Measurements from ENCODE around the gene AIMP1.
A peak's percentile ranks its signal among the peaks of the same experiment; 100 is the strongest.
"Not testable (repeated sequence)": the region's sequence is repeated elsewhere in the genome, so short reads cannot be mapped to it uniquely, and the experiment has no call there.

Gene AIMP1

GRCh38 chr4:106316773-106317409, 541 bp downstream of the AIMP1 start:
- TF ChIP-seq CTCF (IDR thresholded peaks at IDR 0.05; ENCODE audit: low read depth, low read length, missing control alignments), result no peak
- DNase-seq (ENCODE audit: extremely low read depth, low read depth), result no peak
- peak overlapping the region; percentile 63 for H3K4me3 ChIP-seq (replicated peaks; ENCODE audit: low read depth, low read length)

- TF ChIP-seq CTCF (IDR thresholded peaks at IDR 0.05; ENCODE audit: low read depth, low read length, missing control alignments), result no peak
- no peak for DNase-seq (ENCODE audit: extremely low read depth, low read depth)
- peak overlapping the region; percentile 63 for H3K4me3 ChIP-seq (replicated peaks; ENCODE audit: low read depth, low read length)
Observed at GRCh38 chr4:106317815-106318214, 1.5 kb downstream of the AIMP1 start.

- DNase-seq (ENCODE audit: extremely low read depth, low read depth), result no peak
- H3K4me3 ChIP-seq (replicated peaks; ENCODE audit: low read depth, low read length), result peak overlapping the region; percentile 63; the same call in 1 of the 2 replicates
- no peak for TF ChIP-seq CTCF (IDR thresholded peaks at IDR 0.05; ENCODE audit: low read depth, low read length, missing control alignments)
Observed at GRCh38 chr4:106318511-106318910, 2.2 kb downstream of the AIMP1 start.

GRCh38 chr4:106320235-106320634, 3.9 kb downstream of the AIMP1 start:
- TF ChIP-seq CTCF (IDR thresholded peaks at IDR 0.05; ENCODE audit: low read depth, low read length, missing control alignments), result no peak
- no peak overlapping the region for H3K4me3 ChIP-seq (replicated peaks; ENCODE audit: low read depth, low read length)
- no peak for DNase-seq (ENCODE audit: extremely low read depth, low read depth)

- H3K4me3 ChIP-seq (replicated peaks; ENCODE audit: low read depth, low read length); DNase-seq (ENCODE audit: extremely low read depth, low read depth): not testable (repeated sequence)
Observed at GRCh38 chr4:106321168-106321567, 4.8 kb downstream of the AIMP1 start.

- not testable (repeated sequence) for DNase-seq (ENCODE audit: extremely low read depth, low read depth); H3K4me3 ChIP-seq (replicated peaks; ENCODE audit: low read depth, low read length)
Observed at GRCh38 chr4:106321814-106322213, 5.5 kb downstream of the AIMP1 start.

GRCh38 chr4:106323119-106323518, 6.8 kb downstream of the AIMP1 start:
- DNase-seq (ENCODE audit: extremely low read depth, low read depth), result no peak
- H3K4me3 ChIP-seq (replicated peaks; ENCODE audit: low read depth, low read length), result no peak overlapping the region
- TF ChIP-seq CTCF (IDR thresholded peaks at IDR 0.05; ENCODE audit: low read depth, low read length, missing control alignments), result no peak

- no peak for DNase-seq (ENCODE audit: extremely low read depth, low read depth)
- no peak overlapping the region for H3K4me3 ChIP-seq (replicated peaks; ENCODE audit: low read depth, low read length)
- no peak for TF ChIP-seq CTCF (IDR thresholded peaks at IDR 0.05; ENCODE audit: low read depth, low read length, missing control alignments)
Observed at GRCh38 chr4:106325800-106326199, 9.4 kb downstream of the AIMP1 start.
